OCI-LY7 (cell line): ENCODE measurements around the gene MRPL11.

ENCODE experiments used
- CTCF ChIP-seq: fragments of 200-600 bp; sonication (generic); conservative IDR thresholded peaks from 2 replicates; pipeline ENCODE4 v1.5.1; 2014; ENCODE audit warnings: mild to moderate bottlenecking, antibody characterized with exemption, low read length, moderate library complexity, mixed read lengths
- EZH2phosphoT487 ChIP-seq: fragments of 200-600 bp; sonication (generic); IDR thresholded peaks from 2 replicates; pipeline ENCODE4 v1.6.1; 2018; ENCODE audit warnings: low read depth, borderline replicate concordance, mild to moderate bottlenecking, mixed run types, antibody characterized with exemption, low read length, moderate library complexity, mixed read lengths

GRCh38 chr11:66448523-66448922, 9.9 kb upstream of the MRPL11 start:
- TF ChIP-seq CTCF (no peak), EZH2phosphoT487 (no peak)
